ENCODE measurements around the gene BCDIN3D.

The BCDIN3D gene

GRCh38 chr12:49811961-49812401, 30.9 kb downstream of the BCDIN3D start:
- Histone ChIP-seq H3F3A (ENCODE audit: control insufficient read depth, insufficient read depth) (peaks cover 3% of the 10 kb centered on the region; the same call in 1 of the 2 replicates), H3K9me2 (replicated peaks; ENCODE audit: control insufficient read depth, low read length) (no peaks in the 10 kb centered on the region), H3K9me3 (ENCODE audit: control insufficient read depth, insufficient read depth, low read length) (no peaks in the 10 kb centered on the region), H3K27me3 (ENCODE audit: control insufficient read depth, low read length) (no peaks in the 10 kb centered on the region), H4K20me1 (ENCODE audit: control insufficient read depth, insufficient read depth, low read depth, low read length) (no peaks in the 10 kb centered on the region), H3K27ac (ENCODE audit: low read depth, low read length) (peak overlapping the region; percentile 33), H3K4me2 (ENCODE audit: low read length) (peak overlapping the region; percentile 75), H3K4me1 (ENCODE audit: control insufficient read depth, low read length) (peaks cover 44% of the 10 kb centered on the region), H3K4me3 (ENCODE audit: low read length) (peak overlapping the region; percentile 61), H3K36me3 (ENCODE audit: control insufficient read depth, low read length) (no peaks in the 10 kb centered on the region), H3K79me2 (ENCODE audit: control insufficient read depth, low read length) (0 out of 2 replicates have a peak, but pooled peaks cover 3% of the 10 kb centered on the region)
- TF ChIP-seq CTCF (IDR thresholded peaks at IDR 0.05; ENCODE audit: low read depth, low read length, poor library complexity, severe bottlenecking) (no peak), EZH2phosphoT487 (IDR thresholded peaks at IDR 0.05; ENCODE audit: borderline replicate concordance, low read length) (no peak)

GRCh38 chr12:49811136-49811535, 31.8 kb downstream of the BCDIN3D start:
- TF ChIP-seq EZH2phosphoT487 (IDR thresholded peaks at IDR 0.05; ENCODE audit: borderline replicate concordance, low read length): no peak
- no peak for TF ChIP-seq CTCF (IDR thresholded peaks at IDR 0.05; ENCODE audit: low read depth, low read length, poor library complexity, severe bottlenecking)
- H4K20me1 ChIP-seq (ENCODE audit: control insufficient read depth, insufficient read depth, low read depth, low read length): no peaks in the 10 kb centered on the region
- no peak overlapping the region; the same call in 1 of the 2 replicates for H3K27ac ChIP-seq (ENCODE audit: low read depth, low read length)
- H3K4me2 ChIP-seq (ENCODE audit: low read length): peak overlapping the region; percentile 75
- 0 out of 2 replicates have a peak, but pooled peaks cover 3% of the 10 kb centered on the region for H3K79me2 ChIP-seq (ENCODE audit: control insufficient read depth, low read length)
- no peaks in the 10 kb centered on the region for H3K27me3 ChIP-seq (ENCODE audit: control insufficient read depth, low read length)
- no peaks in the 10 kb centered on the region for H3K9me2 ChIP-seq (replicated peaks; ENCODE audit: control insufficient read depth, low read length)
- no peaks in the 10 kb centered on the region for H3K36me3 ChIP-seq (ENCODE audit: control insufficient read depth, low read length)
- H3F3A ChIP-seq (ENCODE audit: control insufficient read depth, insufficient read depth): peaks cover 3% of the 10 kb centered on the region; the same call in 1 of the 2 replicates
- H3K4me1 ChIP-seq (ENCODE audit: control insufficient read depth, low read length): peaks cover 44% of the 10 kb centered on the region
- peak overlapping the region; percentile 61 for H3K4me3 ChIP-seq (ENCODE audit: low read length)
- no peaks in the 10 kb centered on the region for H3K9me3 ChIP-seq (ENCODE audit: control insufficient read depth, insufficient read depth, low read length)

GRCh38 chr12:49809906-49810389, 33.0 kb downstream of the BCDIN3D start:
- Histone ChIP-seq H3K9me2 (replicated peaks; ENCODE audit: control insufficient read depth, low read length) (no peaks in the 10 kb centered on the region), H3K4me3 (ENCODE audit: low read length) (0 out of 2 replicates have a peak overlapping the region, but pooled peaks have one; percentile 6), H4K20me1 (ENCODE audit: control insufficient read depth, insufficient read depth, low read depth, low read length) (no peaks in the 10 kb centered on the region), H3K27me3 (ENCODE audit: control insufficient read depth, low read length) (no peaks in the 10 kb centered on the region), H3K79me2 (ENCODE audit: control insufficient read depth, low read length) (0 out of 2 replicates have a peak, but pooled peaks cover 3% of the 10 kb centered on the region), H3F3A (ENCODE audit: control insufficient read depth, insufficient read depth) (peaks cover 3% of the 10 kb centered on the region; the same call in 1 of the 2 replicates), H3K27ac (ENCODE audit: low read depth, low read length) (no peak overlapping the region), H3K4me1 (ENCODE audit: control insufficient read depth, low read length) (peaks cover 44% of the 10 kb centered on the region), H3K36me3 (ENCODE audit: control insufficient read depth, low read length) (no peaks in the 10 kb centered on the region), H3K9me3 (ENCODE audit: control insufficient read depth, insufficient read depth, low read length) (no peaks in the 10 kb centered on the region), H3K4me2 (ENCODE audit: low read length) (peak overlapping the region; percentile 35)
- no peak for TF ChIP-seq EZH2phosphoT487 (IDR thresholded peaks at IDR 0.05; ENCODE audit: borderline replicate concordance, low read length)

- Histone ChIP-seq H3K4me2 (ENCODE audit: low read length) (peak overlapping the region; percentile 21; the same call in 1 of the 2 replicates), H3K27me3 (ENCODE audit: control insufficient read depth, low read length) (no peaks in the 10 kb centered on the region), H3K4me1 (ENCODE audit: control insufficient read depth, low read length) (peaks cover 44% of the 10 kb centered on the region), H3F3A (ENCODE audit: control insufficient read depth, insufficient read depth) (peaks cover 3% of the 10 kb centered on the region; the same call in 1 of the 2 replicates), H3K27ac (ENCODE audit: low read depth, low read length) (no peak overlapping the region), H4K20me1 (ENCODE audit: control insufficient read depth, insufficient read depth, low read depth, low read length) (no peaks in the 10 kb centered on the region), H3K4me3 (ENCODE audit: low read length) (no peak overlapping the region), H3K9me2 (replicated peaks; ENCODE audit: control insufficient read depth, low read length) (no peaks in the 10 kb centered on the region), H3K79me2 (ENCODE audit: control insufficient read depth, low read length) (0 out of 2 replicates have a peak, but pooled peaks cover 3% of the 10 kb centered on the region), H3K36me3 (ENCODE audit: control insufficient read depth, low read length) (no peaks in the 10 kb centered on the region), H3K9me3 (ENCODE audit: control insufficient read depth, insufficient read depth, low read length) (no peaks in the 10 kb centered on the region)
- TF ChIP-seq EZH2phosphoT487 (IDR thresholded peaks at IDR 0.05; ENCODE audit: borderline replicate concordance, low read length): no peak
These were observed 33.5 kb downstream of the BCDIN3D start for GRCh38 chr12:49809381-49809905.

Measured in DOHH2 (cell line).